Aorta (tissue), 5 donors: ENCODE results near the gene DDI1. TPM values are rescaled to one million over a fixed set of nuclear protein-coding genes. Genes with fewer than 3 reads are reported as not detected.
"Not testable (repeated sequence)": the region's sequence is repeated elsewhere in the genome, so short reads cannot be mapped to it uniquely, and the experiment has no call there.

Experiments
- ATAC-seq: fragments of 200-7000 bp; cut with Tn5 transposase; one replicate; pipeline ENCODE4 v1.9.1; 2022; ENCODE audit warnings: moderate library complexity; ENCODE audit not compliant: low FRiP score
- DNase-seq, 2 donors: peaks; one replicate each; pipeline ENCODE4 v3.0.0-alpha.2; 2020
- H3K27ac ChIP-seq, 2 donors: one replicate each; pipeline ENCODE4 v1.5.1; 2013; ENCODE audit warnings: low read length in 2 of 2, mild to moderate bottlenecking in 2 of 2, moderate library complexity in 2 of 2, control low read depth in 1 of 2, inconsistent platforms in 1 of 2, low read depth in 1 of 2
- H3K27me3 ChIP-seq, 2 donors: one replicate each; pipeline ENCODE4 v1.6.1; 2013; ENCODE audit warnings: control low read depth in 1 of 2, low read length in 1 of 2, mild to moderate bottlenecking in 1 of 2, moderate library complexity in 1 of 2; ENCODE audit not compliant: insufficient read depth in 2 of 2, control insufficient read depth in 1 of 2
- H3K36me3 ChIP-seq, 2 donors: one replicate each; pipeline ENCODE4 v1.6.1; 2013; ENCODE audit warnings: control low read depth in 1 of 2, low read length in 1 of 2, mild to moderate bottlenecking in 1 of 2; ENCODE audit not compliant: insufficient read depth in 2 of 2, control insufficient read depth in 1 of 2
- H3K4me1 ChIP-seq, 2 donors: one replicate each; pipeline ENCODE4 v1.6.1; 2013; ENCODE audit warnings: low read length in 2 of 2, control low read depth in 1 of 2, mild to moderate bottlenecking in 1 of 2, moderate library complexity in 1 of 2; ENCODE audit not compliant: insufficient read depth in 2 of 2, control insufficient read depth in 1 of 2
- H3K4me3 ChIP-seq, 2 donors: one replicate each; pipeline ENCODE4 v1.5.1; 2013; ENCODE audit warnings: low read length in 2 of 2, control low read depth in 1 of 2, mild to moderate bottlenecking in 1 of 2
- H3K9me3 ChIP-seq: one replicate; pipeline ENCODE4 v1.6.1; 2013; ENCODE audit warnings: mild to moderate bottlenecking, low read length; ENCODE audit not compliant: control insufficient read depth
- WGBS, 2 donors: extraction: QIAGEN DNeasy Blood & Tissue Kit; methylation state at CpG; one replicate each; pipeline ENCODE4 v1.1.7; 2013; 5-methylcytosine and 5-hydroxymethylcytosine counted together
- intact Hi-C, 2 donors: fragments of 100-400 bp; cut with DNase I; formaldehyde crosslinking; loops; one replicate each; pipeline versions ENCODE4 v1.14.2 to v1.15.0; 2022
- polyA plus RNA-seq, 2 donors: library from polyadenylated mRNA; stranded (reverse); fragments of 200-250 nt; gene quantifications; one replicate each; pipeline ENCODE4 v1.2.3, GENCODE V29; 2013
- total RNA-seq, 2 donors: library from RNA; stranded (reverse); fragmentation: NEBNext Ultra II Directional; extraction: Animal tissue kit (Norgen Biotek cat#: 25700); gene quantifications; one replicate each; pipeline ENCODE4 v1.2.1, GENCODE V29; 2021
- donor health status: healthy with polysubstance abuse.
- donor health status: Bipolar disorder and iron deficiency.
- donor health status: DM: no; HTN: no; CAD: no.
- donor health status: DM: no; HTN: no; CAD: no.
- donor health status: DM: yes; HTN: yes; CAD: no.

Gene DDI1
- total and polyA plus RNA-seq, 4 donors = not detected

GRCh38 chr11:104046858-104047257 is 10.4 kb downstream of the DDI1 start:
- H3K27ac ChIP-seq, intact Hi-C loops, H3K4me1 ChIP-seq, ATAC-seq, H3K4me3 ChIP-seq, DNase-seq, H3K9me3 ChIP-seq, H3K27me3 ChIP-seq, H3K36me3 ChIP-seq: not testable (repeated sequence)
- 93% methylated on average over 3 of the region's 3 CpGs for WGBS, 2 donors

GRCh38 chr11:104049116-104049515 is 12.7 kb downstream of the DDI1 start:
- Histone ChIP-seq H3K27ac (no peak overlapping the region), H3K4me3 (no peak overlapping the region), H3K9me3 (no peaks in the 10 kb centered on the region), H3K36me3 (no peaks in the 10 kb centered on the region), H3K4me1 (no peaks in the 10 kb centered on the region), H3K27me3 (no peaks in the 10 kb centered on the region)
- intact Hi-C loops = no loop called here
- WGBS, 2 donors = 92 to 93% methylated on average over 4 of the region's 4 CpGs
- DNase-seq (no peak), ATAC-seq (no peak)

- no peak for ATAC-seq
- H3K27me3 ChIP-seq = no peaks in the 10 kb centered on the region
- 85 to 91% methylated on average over 4 of the region's 4 CpGs for WGBS, 2 donors
- H3K9me3 ChIP-seq = no peaks in the 10 kb centered on the region
- intact Hi-C loops = no loop called here
- no peaks in the 10 kb centered on the region for H3K4me1 ChIP-seq
- no peaks in the 10 kb centered on the region for H3K36me3 ChIP-seq
- DNase-seq = no peak
- H3K4me3 ChIP-seq = no peak overlapping the region
- H3K27ac ChIP-seq = no peak overlapping the region
These were observed 15.3 kb downstream of the DDI1 start for GRCh38 chr11:104051778-104052177.

GRCh38 chr11:104053743-104054478 is 17.5 kb downstream of the DDI1 start:
- no peaks in the 10 kb centered on the region for H3K27me3 ChIP-seq
- ATAC-seq = no peak
- no peak for DNase-seq
- no peaks in the 10 kb centered on the region for H3K9me3 ChIP-seq
- intact Hi-C loops = no loop called here
- H3K36me3 ChIP-seq = no peaks in the 10 kb centered on the region
- WGBS, 2 donors = 82 to 91% methylated on average over 5 of the region's 5 CpGs
- no peak overlapping the region for H3K4me3 ChIP-seq
- H3K27ac ChIP-seq = no peak overlapping the region
- H3K4me1 ChIP-seq = no peaks in the 10 kb centered on the region

- no peaks in the 10 kb centered on the region for H3K9me3 ChIP-seq
- ATAC-seq (no peak), DNase-seq (no peak)
- H3K27ac ChIP-seq = no peak overlapping the region
- no peaks in the 10 kb centered on the region for H3K36me3 ChIP-seq
- no peak overlapping the region for H3K4me3 ChIP-seq
- H3K27me3 ChIP-seq = no peaks in the 10 kb centered on the region
- intact Hi-C loops = no loop called here
- no peaks in the 10 kb centered on the region for H3K4me1 ChIP-seq
- WGBS, 2 donors = 88 to 95% methylated on average over 4 of the region's 4 CpGs
These were observed 18.6 kb downstream of the DDI1 start for GRCh38 chr11:104054911-104055529.

GRCh38 chr11:104055596-104055995 is 19.2 kb downstream of the DDI1 start:
- DNase-seq (no peak), ATAC-seq (no peak)
- intact Hi-C loops = no loop called here
- Histone ChIP-seq H3K4me3 (no peak overlapping the region), H3K36me3 (no peaks in the 10 kb centered on the region), H3K9me3 (no peaks in the 10 kb centered on the region), H3K27ac (no peak overlapping the region), H3K27me3 (no peaks in the 10 kb centered on the region), H3K4me1 (no peaks in the 10 kb centered on the region)
- WGBS, 2 donors = 88 to 89% methylated on average over 1 of the region's 1 CpG

- no peak overlapping the region for H3K27ac ChIP-seq
- no peaks in the 10 kb centered on the region for H3K36me3 ChIP-seq
- H3K27me3 ChIP-seq = no peaks in the 10 kb centered on the region
- DNase-seq (no peak), ATAC-seq (no peak)
- intact Hi-C loops = no loop called here
- no peaks in the 10 kb centered on the region for H3K4me1 ChIP-seq
- H3K9me3 ChIP-seq = no peaks in the 10 kb centered on the region
- WGBS, 2 donors = 92 to 93% methylated on average over 5 of the region's 5 CpGs
- no peak overlapping the region for H3K4me3 ChIP-seq
These were observed 21.5 kb downstream of the DDI1 start for GRCh38 chr11:104057908-104058307.

- Histone ChIP-seq H3K4me3 (no peak overlapping the region), H3K9me3 (no peaks in the 10 kb centered on the region), H3K27ac (no peak overlapping the region), H3K27me3 (no peaks in the 10 kb centered on the region), H3K36me3 (no peaks in the 10 kb centered on the region), H3K4me1 (no peaks in the 10 kb centered on the region)
- ATAC-seq (no peak), DNase-seq (no peak)
- WGBS, 2 donors = 95 to 97% methylated on average over 4 of the region's 4 CpGs
- intact Hi-C loops = no loop called here
These were observed 22.2 kb downstream of the DDI1 start for GRCh38 chr11:104058680-104059079.
